Right lung (tissue), 10 donors: ENCODE measurements around the gene ZNF543. TPM values are rescaled to one million over a fixed set of nuclear protein-coding genes. Genes with fewer than 3 reads are reported as not detected.
"Not testable (repeated sequence)": the region's sequence is repeated elsewhere in the genome, so short reads cannot be mapped to it uniquely, and the experiment has no call there.

ENCODE experiments used
- DNase-seq, 2 donors: peaks; one replicate each; pipeline ENCODE4 v3.0.0-alpha.2; 2013
- long read RNA-seq, 8 donors: transcript quantifications; one replicate each; lab custom pipeline, GENCODE V29; 2026
- polyA plus RNA-seq, 5 donors: library from polyadenylated mRNA; unstranded; fragments of 120-200 nt; gene quantifications; one replicate each; pipeline versions ENCODE4 v1.2.1 to v1.2.3, GENCODE V29; 2013; ENCODE audit warnings: inconsistent platforms in 1 of 5, low replicate concordance in 1 of 5; ENCODE audit not compliant: insufficient read length in 5 of 5, insufficient read depth in 1 of 5

Gene ZNF543
- 10 to 100 TPM in 3 of 5 donors, 1 to 10 TPM in 2; 7.2 to 11.6 (median 10.1) TPM for polyA plus RNA-seq
- long read RNA-seq, donor 1, partial matches to known transcripts = 0 of 4 reads
- long read RNA-seq, donor 1, other reads (novel, unspliced or antisense) = 0 of 4 reads
- long read RNA-seq, donor 2, partial matches to known transcripts = 0 of 2 reads
- long read RNA-seq, donor 2, other reads (novel, unspliced or antisense) = 0 of 2 reads
- long read RNA-seq, donor 3, transcript ZNF543-201 (4 exons, 3,659 nt) = major isoform, 6 of 6 reads
- long read RNA-seq, donor 3, partial matches to known transcripts = 0 of 6 reads
- long read RNA-seq, donor 3, other reads (novel, unspliced or antisense) = 0 of 6 reads
- long read RNA-seq, donor 4, partial matches to known transcripts = 0 of 3 reads
- long read RNA-seq, donor 4, other reads (novel, unspliced or antisense) = 0 of 3 reads
- long read RNA-seq, donor 5, transcript ZNF543-201 (4 exons, 3,659 nt) = major isoform, 5 of 5 reads
- long read RNA-seq, donor 5, partial matches to known transcripts = 0 of 5 reads
- long read RNA-seq, donor 5, other reads (novel, unspliced or antisense) = 0 of 5 reads
- long read RNA-seq, donor 6, transcript ZNF543-201 (4 exons, 3,659 nt) = major isoform, 8 of 8 reads
- long read RNA-seq, donor 6, partial matches to known transcripts = 0 of 8 reads
- long read RNA-seq, donor 6, other reads (novel, unspliced or antisense) = 0 of 8 reads
- long read RNA-seq, donor 7, partial matches to known transcripts = 0 of 2 reads
- long read RNA-seq, donor 7, other reads (novel, unspliced or antisense) = 0 of 2 reads
- long read RNA-seq, donor 8 = 0 reads

- DNase-seq = peak; percentile 95 to 96
Observed at GRCh38 chr19:57320180-57321084, at the start of gene ZNF543. ZNF543 (plus strand) TSS chr19:57320472; CDS start chr19:57320854, 382 bp downstream.

GRCh38 chr19:57271280-57271679 is 49.0 kb upstream of the ZNF543 start:
- DNase-seq = no peak

GRCh38 chr19:57273014-57273413 is 47.3 kb upstream of the ZNF543 start:
- no peak for DNase-seq

- no peak for DNase-seq
Observed at GRCh38 chr19:57276430-57276829, 43.8 kb upstream of the ZNF543 start.

- not testable (repeated sequence) for DNase-seq
Observed at GRCh38 chr19:57278481-57278880, 41.8 kb upstream of the ZNF543 start.

- peak; percentile 93 to 95 for DNase-seq
Observed at GRCh38 chr19:57279418-57280164, 40.7 kb upstream of the ZNF543 start.

GRCh38 chr19:57280165-57280961 is 39.9 kb upstream of the ZNF543 start, which contains the start of gene ZNF460:
ZNF460 (plus strand) TSS chr19:57280485; CDS start chr19:57280807, 322 bp downstream.
- DNase-seq = peak; percentile 98

- DNase-seq = peak in 1 of 2 donors; percentile 3
Observed at GRCh38 chr19:57280962-57281400, 39.3 kb upstream of the ZNF543 start.

- no peak for DNase-seq
Observed at GRCh38 chr19:57282011-57282643, 38.1 kb upstream of the ZNF543 start.

- DNase-seq = no peak
Observed at GRCh38 chr19:57288373-57288772, 31.9 kb upstream of the ZNF543 start.

GRCh38 chr19:57290970-57291369 is 29.3 kb upstream of the ZNF543 start:
- no peak for DNase-seq

GRCh38 chr19:57292547-57292946 is 27.7 kb upstream of the ZNF543 start:
- DNase-seq = no peak

GRCh38 chr19:57293719-57294118 is 26.6 kb upstream of the ZNF543 start:
- DNase-seq = no peak

GRCh38 chr19:57302020-57302465 is 18.2 kb upstream of the ZNF543 start:
- DNase-seq = no peak

- no peak for DNase-seq
Observed at GRCh38 chr19:57302727-57303401, 17.4 kb upstream of the ZNF543 start.

GRCh38 chr19:57305056-57305455 is 15.2 kb upstream of the ZNF543 start:
- DNase-seq = no peak

GRCh38 chr19:57308514-57308913 is 11.8 kb upstream of the ZNF543 start:
- DNase-seq = no peak

- no peak for DNase-seq
Observed at GRCh38 chr19:57310792-57311191, 9.5 kb upstream of the ZNF543 start.

GRCh38 chr19:57314146-57314545 is 6.1 kb upstream of the ZNF543 start:
- no peak for DNase-seq
